GM10266 (cell line): ENCODE measurements around the gene ASPHD2.

ENCODE experiments used
- DNase-seq: peaks from one replicate; pipeline ENCODE4 v3.0.0; 2012; ENCODE audit errors: extremely low spot score
- TF ChIP-seq, protein P1 (sequence below): IDR thresholded peaks from 2 replicates; pipeline ENCODE4 v1.5.1; 2012; ENCODE audit warnings: mild to moderate bottlenecking, low read depth; ENCODE audit not compliant: control insufficient read depth, insufficient read depth; ENCODE audit errors: missing control alignments

ASPHD2 gene

DNA sequence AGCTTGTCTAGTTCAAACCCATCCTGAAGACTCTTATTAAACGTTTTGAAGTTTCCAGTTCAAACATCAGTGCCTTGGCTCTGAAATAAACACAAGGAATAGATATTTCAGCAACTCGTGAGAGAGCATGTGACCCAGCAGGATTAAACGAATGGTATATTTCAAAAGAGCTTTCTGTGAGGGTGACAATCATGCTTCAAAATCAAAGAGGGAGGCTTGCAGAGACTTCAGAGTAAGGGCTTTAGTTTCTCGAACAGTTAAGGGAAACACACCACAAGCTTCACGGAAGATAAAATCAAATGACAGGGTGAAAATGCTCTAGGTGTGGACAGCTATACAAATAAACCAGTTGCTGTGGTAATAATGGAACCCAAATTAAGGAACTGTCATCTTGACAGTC is 53.1 kb downstream of the ASPHD2 start:
- no peak for DNase-seq
- TF ChIP-seq, protein P1, sequence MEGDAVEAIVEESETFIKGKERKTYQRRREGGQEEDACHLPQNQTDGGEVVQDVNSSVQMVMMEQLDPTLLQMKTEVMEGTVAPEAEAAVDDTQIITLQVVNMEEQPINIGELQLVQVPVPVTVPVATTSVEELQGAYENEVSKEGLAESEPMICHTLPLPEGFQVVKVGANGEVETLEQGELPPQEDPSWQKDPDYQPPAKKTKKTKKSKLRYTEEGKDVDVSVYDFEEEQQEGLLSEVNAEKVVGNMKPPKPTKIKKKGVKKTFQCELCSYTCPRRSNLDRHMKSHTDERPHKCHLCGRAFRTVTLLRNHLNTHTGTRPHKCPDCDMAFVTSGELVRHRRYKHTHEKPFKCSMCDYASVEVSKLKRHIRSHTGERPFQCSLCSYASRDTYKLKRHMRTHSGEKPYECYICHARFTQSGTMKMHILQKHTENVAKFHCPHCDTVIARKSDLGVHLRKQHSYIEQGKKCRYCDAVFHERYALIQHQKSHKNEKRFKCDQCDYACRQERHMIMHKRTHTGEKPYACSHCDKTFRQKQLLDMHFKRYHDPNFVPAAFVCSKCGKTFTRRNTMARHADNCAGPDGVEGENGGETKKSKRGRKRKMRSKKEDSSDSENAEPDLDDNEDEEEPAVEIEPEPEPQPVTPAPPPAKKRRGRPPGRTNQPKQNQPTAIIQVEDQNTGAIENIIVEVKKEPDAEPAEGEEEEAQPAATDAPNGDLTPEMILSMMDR: no peak

DNA sequence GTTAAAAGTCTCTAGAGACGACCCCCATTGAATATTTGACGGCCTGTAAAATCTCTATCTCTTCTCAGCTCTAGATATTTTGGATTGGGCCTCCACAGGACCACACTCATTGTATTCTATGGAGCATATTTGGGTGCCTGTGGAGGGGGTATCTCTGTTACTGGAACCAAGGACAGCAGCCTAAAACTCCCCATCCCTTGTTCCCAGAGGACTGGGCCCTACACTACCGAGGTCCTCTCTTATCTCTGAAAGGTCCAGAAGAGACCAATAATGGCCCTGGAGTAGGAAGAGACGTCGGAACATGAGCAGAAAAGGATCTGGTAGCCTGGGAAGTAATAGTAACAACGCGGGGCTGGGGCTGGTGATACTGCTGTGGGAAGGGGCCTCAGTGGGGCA is 54.0 kb downstream of the ASPHD2 start:
- TF ChIP-seq, protein P1: no peak
- no peak for DNase-seq

DNA sequence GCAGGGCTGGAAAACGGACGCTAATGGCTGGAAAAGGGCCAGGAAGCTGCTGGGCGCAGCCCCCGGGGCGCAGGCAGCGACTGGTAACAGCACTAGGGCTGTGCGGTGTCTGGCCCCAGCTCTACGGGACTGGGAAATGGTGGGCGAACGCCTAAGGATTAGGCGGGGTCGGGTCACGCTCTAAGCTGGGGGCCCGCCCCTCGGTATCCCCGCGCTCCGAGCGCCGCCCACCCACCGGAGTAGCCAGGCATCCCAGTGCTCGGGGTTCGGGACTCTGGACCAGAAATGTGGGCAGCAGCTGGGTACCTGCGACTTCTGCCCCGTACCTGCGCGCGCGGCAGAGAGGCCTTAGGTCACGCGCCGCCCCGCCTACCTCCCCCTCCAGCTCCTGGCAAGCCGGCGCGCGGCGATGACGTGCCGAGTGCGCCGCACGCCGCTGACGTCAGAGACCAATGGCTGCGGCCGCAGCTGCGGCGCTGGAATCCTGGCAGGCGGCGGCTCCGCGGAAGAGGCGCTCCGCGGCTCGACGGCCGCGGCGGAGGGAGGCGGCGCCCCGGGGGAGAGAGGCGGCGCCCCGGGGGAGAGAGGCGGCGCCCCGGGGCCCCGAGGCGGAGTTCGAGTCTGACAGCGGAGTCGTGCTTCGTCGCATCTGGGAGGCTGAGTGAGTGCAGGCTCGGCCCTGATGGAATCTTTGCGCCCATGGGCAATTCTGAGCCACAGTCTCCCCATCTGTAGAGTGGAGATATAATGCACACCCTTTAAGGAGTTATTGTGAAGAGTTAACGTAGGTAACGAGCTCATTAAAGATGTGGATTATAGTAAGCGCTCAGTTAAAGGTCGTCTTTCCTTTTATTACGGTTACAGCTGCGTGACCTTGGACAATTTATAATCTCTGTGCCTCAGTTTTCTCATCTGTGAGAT is 54.6 kb downstream of the ASPHD2 start, which contains the start of the genes HPS4 and SRRD:
HPS4 (minus strand) TSS at position 345 of the 921 bp plus-strand sequence. CDS start 2,021 bp downstream, outside the sequence.
SRRD (plus strand) TSS at position 439 of the 921 bp plus-strand sequence; CDS start at position 453, 14 bp downstream.
- DNase-seq: peak; percentile 90
- TF ChIP-seq, protein P1: no peak

DNA sequence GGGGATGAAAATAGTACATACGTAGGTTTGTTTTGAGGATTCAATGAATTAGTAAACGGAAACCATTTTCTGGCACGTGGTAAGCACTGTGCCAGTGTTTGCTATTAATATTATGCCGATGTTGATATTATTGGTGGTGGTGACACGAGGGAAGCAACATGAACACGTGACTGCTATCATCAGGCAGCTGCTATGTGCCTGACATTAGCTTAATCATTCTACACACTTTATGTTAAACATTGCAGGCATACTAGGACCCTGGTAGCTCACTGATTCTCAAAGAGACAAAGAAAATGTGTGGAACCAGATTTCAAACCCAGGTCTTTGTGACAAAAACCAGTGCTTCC is 55.3 kb downstream of the ASPHD2 start:
- TF ChIP-seq, protein P1: no peak
- DNase-seq: no peak

DNA sequence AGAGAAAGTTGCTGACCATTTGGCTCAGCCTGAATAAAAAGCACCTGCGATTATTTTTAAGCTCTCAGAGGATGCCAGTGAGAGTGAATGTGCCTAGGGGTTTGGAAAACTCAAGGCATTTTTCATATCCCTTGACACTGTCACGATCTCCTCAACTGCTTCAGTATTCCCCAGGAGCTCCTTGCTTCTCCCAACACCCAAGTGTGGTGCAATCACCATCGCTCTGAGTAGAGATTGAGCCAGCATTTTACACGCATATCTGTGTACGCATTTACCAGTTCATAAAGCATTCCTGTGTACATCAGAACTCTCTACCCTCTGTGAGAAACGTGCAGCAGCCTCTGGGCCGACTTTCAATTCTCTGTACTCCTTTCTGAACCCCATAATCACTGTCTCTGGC is 56.0 kb downstream of the ASPHD2 start:
- DNase-seq: no peak
- TF ChIP-seq, protein P1: no peak

DNA sequence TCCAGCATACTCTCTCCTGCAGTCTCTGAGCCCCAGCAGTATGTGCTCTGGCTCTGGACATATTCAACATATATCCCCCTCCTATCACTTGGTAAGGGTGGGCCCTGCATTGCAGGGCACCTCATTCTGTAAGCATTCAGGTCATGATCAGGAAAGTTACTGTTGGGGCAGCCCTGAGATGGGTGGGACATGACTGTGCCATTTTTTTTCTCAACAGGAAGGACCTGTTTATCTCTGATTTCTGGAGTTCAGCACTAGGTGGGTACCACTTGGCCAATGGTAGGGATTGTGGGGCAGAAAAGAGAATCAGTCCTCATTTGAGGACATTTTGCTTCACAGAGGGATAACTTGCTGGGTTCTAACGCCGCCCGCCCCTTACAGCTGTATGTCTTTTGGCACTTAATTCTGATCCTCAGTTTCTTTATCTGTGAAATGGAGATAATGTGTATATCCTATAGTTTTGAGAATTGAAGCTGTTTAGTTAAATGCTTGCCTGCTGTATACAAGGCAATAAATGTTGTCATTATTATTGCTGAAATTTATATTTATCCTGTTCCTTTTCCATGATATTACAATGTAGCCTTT is 56.8 kb downstream of the ASPHD2 start:
- TF ChIP-seq, protein P1: no peak
- no peak for DNase-seq

DNA sequence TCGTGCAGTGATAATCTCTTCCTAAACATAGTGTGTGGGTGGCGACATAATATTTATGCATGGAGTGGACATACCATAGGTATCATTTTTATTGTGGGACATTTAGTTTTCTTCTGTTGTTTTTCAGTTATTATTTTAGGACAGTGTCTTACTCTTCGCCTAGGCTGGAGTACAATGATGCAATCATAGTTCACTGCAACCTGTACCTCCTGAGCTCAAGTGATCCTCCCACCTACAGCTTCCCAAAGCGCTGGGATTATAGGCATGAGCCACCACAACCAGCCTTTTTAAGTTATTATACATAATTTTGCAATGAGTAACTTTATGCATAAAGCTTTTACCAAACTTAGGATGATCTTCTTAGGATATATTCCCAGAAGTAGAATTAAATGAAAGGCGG is 57.3 kb downstream of the ASPHD2 start:
- DNase-seq: no peak
- TF ChIP-seq, protein P1: no peak
